SIG-M5 treated with dmso at 0.1 percent for 504 hours (cell line): ENCODE data around the gene PDE9A.

Experiments used
- DNase-seq: peaks from one replicate; lab custom pipeline; 2025; ENCODE audit not compliant: unreplicated experiment; lab: John Stamatoyannopoulos, UW

Gene PDE9A

GRCh38 chr21:42753804-42754203 lies 100.4 kb downstream of the PDE9A start:
- DNase-seq, result no peak

DNA sequence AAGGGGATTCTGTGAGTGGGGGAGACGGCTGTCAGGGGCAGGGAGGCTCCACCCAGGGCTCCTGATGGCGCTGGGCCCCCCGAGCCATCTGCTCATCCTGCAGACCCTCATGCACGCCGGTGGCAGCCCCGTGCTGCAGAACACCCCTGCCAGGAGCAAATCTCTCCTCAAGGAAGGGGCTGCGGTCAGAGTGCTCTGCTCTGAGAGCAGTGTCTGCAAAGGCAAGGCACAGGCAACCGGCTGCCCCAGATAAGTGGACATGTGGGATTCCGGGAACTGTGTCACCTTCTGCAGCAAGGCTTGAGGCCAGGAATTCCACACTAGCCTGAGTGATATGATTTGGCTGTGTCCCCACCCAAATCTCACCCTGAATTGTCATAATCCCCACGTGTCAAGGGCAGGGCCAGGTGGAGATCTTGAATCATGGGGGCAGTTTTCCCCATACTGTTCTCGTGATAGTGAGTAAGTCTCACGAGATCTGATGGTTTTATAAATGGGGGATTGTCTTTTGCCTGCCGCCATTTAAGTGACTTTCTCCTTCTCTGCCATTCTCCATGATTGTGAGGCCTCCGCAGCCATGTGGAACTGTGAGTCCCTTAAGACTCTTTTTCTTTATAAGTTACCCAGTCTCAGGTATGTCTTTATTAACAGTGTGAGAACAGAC lies 101.0 kb downstream of the PDE9A start:
- DNase-seq, result no peak

DNA sequence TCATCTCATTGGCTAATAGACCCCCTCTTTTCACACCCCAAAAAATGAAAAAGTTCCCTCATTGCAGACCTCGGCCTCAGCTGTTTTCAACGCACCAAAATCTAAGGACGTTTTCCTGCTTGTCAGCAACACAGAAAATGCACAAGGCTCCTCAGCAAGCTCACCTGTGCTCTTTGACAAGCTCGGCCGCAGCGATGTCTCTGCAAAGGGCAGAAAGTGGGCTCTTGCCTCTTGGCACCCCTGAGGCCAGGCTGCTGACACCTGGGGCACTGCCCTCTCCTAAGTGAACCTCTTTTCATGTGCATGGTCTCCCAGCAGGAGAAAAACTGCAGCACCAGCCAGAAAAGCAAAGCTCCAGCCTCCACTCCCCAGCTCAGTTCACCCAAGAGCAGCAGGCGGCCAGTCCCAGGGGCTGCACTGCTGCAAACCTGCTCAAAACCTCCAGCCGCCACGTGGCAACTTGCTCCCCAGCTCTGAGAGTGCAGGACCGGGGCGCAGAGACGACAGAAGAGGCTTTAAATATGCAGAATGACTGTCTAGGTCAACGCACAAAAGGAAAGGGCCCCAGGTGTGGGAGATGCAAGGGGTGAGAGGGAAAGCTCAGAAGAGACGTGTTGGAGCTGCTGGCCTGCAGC lies 101.7 kb downstream of the PDE9A start:
- no peak for DNase-seq

DNA sequence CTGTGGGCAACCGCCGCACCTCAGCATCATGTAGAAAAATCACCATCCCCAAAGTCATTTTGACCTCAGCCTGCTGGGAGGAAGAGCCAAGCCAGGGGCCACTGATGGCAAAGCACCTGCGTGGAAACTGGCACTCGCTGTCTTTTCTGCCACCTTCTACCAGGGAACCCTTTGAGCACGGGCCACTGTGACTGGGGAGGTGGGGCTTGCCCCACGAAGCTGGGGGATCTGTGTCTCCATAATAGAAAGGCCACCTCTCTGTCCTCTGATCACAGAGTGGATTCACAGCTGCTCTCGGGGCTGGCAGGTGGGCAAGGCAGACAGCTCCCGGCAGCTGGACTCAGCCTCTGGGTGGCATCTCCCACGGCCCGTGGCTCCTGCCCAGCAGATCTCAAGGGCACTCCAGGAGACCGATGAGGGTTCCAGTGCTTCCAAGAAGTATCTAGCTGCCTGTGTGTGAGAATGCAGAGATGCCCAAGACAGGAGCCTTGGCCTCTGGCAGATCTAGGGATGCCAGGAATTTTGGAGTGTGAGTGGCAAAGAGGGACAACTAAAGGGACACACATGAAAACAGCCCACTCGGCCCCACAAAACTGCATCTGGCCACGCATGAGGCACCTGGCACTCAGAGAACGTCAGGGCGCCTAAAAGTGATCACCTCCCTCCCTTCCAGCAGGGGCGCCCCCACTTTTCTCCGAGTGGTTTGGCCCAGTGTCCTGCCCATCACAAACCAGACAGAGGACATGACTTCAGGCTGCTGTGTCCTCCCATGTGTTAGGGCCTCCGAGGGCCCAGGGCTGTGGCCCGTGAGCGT lies 102.6 kb downstream of the PDE9A start:
- no peak for DNase-seq

DNA sequence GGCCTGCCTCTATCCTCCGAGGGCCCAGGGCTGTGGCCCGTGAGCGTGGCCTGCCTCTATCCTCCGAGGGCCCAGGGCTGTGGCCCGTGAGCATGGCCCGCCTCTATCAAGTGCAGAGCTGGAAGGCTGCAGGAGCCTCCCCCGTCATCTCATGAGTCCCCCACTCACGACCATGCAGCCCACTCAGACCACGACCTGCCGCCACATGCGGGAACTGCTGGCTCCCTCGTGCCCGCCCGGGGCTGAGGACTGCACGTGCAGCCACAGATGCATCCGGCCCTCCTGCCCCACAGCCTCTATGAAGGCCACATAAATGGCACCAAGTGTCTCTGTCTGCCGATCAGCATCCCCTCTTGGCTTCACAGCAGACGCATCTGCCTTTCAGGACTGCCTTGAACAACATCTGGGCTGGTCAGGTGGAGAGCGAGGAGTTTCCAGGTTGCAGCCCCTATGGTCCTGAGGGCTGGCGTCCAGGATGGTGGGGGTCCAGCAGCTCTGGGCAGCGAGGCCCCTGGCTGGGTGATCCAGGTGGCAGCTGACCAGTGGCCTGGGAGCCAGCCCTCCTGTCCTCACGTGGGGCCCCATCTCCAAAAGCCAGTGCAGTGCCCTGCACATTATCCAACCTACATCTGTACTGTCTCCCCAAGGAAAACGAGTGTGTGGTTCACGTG lies 103.3 kb downstream of the PDE9A start:
- DNase-seq, result no peak

DNA sequence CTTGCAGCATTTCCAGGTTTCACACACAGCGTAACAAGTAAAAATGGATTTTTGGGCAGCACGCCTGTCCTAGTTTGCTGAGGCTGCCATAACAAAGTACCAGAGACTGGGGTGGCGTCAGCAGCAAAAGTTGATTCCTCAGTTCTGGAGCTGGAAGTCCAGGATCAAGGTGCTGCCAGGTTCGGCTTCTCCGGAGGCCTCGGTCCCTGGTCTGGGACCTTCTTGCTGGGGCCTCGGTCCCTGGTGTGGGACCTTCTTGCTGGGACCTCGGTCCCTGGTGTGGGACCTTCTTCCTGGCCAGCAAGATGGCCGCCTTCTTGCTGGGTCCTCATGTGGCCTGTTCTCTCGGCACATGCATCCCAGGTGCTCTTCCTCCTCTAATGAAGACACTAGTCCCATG lies 104.0 kb downstream of the PDE9A start:
- no peak for DNase-seq

DNA sequence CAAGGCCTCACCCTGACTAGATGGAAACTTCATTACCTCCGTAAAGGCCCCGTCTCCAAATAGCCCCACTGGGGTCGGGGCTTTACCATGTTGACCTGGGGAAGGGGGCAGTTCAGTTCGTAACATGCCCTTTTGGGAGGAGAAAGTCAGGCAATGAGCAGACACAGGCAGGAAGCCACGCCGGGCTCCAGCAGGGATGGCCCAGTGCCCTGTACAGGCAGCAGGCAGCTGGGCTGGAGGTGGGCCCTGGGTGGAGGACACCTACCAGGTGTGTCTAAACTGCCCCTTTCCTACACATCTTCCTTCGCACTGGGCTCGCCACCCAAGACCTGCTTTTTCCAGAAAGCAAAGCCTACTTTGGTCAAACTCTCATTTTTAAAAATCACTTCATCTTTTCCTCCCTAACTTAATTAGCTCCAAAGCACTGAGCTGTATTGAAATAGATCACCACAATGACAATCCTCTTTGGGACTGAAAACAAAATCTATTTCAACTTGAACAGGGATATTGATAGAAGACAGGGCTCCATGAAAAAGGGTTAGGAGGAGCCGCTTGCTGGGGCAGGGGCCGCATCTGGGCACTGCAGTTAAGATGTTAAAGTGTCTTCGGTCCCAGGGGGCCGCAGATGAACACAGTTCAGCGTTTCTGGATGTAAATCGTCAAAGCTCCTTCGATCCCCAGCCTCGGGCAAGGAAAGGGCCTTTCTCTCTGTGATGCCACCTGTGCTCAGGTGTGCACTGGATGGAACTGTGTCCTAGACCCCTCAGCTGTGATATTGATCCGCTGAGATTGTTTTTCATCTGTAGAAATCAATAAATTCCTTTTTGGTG lies 104.6 kb downstream of the PDE9A start:
- DNase-seq, result no peak

DNA sequence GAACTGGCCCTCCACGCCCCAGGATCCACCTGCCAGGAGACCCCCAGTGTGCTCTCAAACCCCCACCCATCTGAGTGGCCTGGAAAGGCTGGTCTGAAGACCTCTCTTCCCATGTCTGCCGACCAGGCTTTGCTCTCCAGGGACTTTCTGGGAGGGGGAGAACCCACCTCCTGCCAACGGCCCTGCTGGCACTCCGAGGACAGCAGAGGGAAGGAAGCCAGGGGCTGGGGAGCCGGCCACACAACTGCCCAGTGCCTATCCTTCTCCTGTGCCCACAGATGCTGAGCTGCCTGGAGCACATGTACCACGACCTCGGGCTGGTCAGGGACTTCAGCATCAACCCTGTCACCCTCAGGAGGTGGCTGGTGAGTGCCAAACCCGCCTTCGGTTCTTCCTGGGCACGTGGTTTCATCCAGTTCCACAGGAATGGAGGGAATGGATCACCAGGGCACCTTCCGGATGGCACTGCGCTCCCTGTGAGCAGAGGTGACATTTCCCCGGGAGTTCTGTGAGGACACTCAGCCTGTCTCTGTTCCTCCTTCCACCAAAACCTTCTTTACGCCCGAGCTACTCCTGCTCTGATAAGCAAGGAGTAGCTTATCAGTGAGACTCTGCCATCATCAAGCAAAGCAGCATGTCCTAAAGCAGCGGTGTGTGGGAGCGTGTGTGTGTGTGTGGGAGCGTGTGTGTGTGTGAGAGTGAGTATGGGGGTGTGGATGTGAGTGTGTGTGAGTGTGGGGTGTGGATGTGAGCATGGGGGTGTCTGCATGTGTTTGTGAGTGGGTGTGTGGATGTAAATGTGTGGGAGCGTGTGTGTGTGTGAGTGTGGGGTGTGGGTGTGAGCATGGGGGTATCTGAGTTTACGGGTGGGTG lies 105.5 kb downstream of the PDE9A start:
- no peak for DNase-seq

DNA sequence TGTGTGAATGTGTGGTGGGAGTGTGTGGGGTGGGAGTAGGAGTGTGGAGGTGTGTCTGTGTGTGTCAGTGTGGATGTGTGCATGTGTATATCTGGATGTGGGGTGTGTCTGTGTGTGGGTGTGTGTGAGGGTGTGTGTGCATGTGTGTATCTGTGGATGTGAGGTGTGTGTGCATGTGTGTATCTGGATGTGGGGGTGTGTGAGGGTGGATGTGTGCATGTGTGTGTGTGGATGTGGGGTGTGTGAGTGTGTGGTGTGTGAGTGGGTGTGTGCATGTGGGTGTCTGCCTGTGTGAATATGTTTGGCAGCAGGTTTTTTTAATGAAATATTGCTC lies 106.1 kb downstream of the PDE9A start:
- DNase-seq, result no peak

- no peak for DNase-seq
Measured at GRCh38 chr21:42760361-42760950, 107.0 kb downstream of the PDE9A start.

GRCh38 chr21:42760951-42761751 lies 107.7 kb downstream of the PDE9A start:
- DNase-seq, result no peak

DNA sequence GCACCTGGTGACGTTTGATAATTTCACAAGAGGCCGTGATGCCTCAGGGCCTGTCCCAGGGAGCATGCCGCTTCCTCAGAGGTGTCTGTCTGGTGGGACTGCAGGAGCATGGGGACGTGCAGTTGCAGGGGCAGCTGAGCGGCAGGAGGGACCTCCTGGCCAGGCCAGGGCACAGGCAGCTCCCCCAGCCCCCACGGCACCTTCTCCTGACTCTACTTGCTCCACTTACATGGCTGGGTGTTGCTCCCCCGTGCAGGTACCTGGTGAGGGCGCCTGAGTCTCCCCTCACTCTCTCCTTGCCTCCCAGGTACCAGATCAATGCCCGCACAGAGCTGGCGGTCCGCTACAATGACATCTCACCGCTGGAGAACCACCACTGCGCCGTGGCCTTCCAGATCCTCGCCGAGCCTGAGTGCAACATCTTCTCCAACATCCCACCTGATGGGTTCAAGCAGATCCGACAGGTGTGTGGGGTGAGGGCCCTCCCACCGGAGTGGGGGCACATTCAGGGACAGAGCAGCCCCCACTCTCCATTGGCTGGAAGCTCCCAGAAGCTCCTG lies 108.4 kb downstream of the PDE9A start:
- DNase-seq, result no peak

DNA sequence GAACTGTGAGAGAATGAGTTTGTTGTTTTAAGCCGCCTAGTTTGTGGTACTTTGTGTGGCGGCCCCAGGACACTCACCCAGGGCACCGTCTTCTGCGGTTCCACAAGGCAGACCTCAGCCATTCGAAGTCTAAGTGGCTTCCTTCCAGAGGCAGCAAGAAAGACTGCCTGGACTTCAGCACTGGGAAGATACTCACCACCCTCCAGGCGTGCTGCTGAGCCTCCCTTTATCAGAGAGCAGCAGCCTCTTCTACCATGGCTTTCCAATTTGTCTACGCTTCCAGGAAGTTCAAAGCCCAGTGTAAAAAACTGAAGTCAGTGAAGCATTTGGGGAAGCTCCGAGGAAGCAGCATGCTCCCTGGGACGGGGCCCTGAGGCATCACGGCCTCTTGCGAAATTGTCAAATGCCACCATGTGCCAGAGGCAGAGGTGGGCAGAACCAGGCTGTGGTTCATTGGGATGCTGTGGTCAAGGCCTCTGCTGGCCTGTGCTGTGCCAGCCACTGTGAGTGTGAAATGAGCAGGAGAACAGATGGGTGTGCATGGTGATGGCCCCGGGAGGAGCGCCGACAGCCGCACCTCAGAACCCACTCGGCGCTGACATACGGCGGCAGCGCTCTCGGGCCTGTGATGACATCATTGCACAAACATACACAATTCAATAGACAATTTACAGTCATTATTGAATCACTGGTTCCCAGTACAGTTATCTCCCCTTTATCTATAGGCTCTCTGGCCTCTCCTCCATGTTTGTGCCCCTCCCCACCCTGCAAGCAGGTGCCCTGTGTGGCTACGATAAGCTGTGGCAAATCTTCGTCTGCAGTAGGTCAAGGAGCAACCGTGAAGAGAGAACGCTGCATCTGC lies 110.4 kb downstream of the PDE9A start:
- DNase-seq, result no peak

DNA sequence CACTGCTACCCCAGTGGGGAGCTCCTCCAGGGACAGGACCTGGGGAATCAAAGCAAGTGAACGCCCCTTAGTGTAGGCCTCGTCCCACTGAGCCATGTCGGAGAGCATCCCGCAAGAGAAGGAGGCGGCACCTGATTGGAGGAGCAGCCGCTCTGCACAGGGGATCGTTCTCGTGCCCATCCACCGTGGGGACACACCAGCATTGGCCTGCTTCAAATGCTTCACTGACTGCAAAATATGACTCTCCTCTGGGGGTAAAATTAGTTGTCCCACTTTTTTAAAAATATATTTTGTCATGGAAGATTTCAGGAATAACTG lies 111.0 kb downstream of the PDE9A start:
- no peak for DNase-seq

DNA sequence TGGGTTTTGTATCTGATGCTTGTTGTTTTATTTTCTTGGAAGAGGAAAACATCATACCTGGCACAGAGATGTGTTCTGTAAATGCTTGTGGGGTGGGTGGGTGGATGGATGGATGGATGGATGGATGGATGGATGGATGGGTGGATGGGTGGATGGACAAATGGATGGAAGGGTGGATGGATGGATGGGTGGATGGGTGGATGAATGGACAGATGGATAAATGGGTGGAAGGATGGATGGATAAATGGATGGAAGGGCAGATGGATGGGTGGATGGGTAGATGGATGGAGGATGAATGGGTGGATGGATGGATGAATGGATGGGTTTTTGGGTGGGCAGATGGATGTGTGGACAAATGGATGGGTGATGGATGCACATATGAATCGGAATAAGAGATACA lies 111.5 kb downstream of the PDE9A start:
- DNase-seq, result no peak

DNA sequence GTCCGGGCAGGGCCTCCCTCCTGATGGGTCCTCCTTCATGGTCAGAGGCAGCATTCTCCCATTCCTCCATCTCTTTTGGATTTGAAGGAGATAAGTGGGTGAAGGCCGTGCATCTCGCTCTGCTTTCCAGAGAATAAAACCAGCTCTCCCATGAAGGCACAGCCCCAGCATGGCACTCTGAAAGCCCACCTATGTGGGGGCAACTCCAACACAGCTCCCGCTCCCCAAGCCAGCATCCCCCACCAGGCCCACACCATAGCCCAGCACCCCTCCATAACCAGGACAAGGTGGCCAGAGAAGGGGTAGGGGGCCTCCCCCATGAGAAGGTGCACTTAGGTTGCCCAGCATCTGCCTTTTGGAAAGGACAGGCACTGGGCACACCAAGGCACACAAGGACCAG lies 112.2 kb downstream of the PDE9A start:
- no peak for DNase-seq

DNA sequence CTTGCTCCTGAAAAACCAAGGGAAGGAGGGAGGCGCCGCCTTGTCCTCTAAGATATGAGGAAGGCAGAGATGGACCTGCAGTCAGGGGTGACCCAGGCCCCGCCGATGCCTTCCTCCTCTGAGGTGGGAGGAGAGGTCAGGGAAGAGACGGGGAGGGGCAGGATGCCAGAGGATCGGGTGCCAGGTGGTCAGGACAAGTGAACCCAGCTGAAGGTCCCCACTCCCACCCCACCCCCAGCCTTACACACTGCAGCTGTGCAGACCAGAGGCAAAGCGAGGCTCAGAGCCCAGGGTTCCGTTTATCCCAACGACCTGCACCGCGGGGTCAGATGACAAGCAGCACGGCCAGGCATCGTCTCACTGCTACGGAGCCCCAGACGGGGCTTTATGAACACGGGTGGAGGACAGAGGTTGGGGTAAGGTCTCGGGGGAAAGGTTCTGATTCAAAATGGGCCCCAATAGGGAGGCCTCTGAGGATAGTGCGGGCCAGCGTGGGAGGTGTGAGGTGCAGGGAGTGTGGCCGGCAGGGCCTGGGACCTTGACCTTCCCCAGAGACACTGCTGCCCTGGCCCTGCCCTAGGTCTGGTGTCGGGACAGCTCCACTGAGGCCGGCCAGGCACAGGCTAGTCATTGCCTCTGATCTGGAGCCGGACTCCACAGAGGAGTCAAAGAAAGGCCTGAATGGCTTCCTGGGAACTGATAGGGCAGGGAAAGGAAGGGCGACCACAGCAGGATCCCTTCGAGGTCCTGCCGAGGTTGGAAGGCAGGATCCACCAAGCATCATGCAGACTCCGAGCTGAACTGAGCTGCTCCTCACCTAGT lies 113.5 kb downstream of the PDE9A start:
- no peak for DNase-seq
